ENCODE measurements around the gene SLC17A2. TPM values are rescaled to one million over a fixed set of nuclear protein-coding genes. Genes with fewer than 3 reads are reported as not detected.

SLC17A2 gene
- total and polyA plus RNA-seq, 2 of the 8 experiments (the other 6 are each of a cell fraction or from before 2014, with no cell fraction given), result not detected

- TF ChIP-seq CHD7 (IDR thresholded peaks at IDR 0.05; ENCODE audit: insufficient replicate concordance, low read length) (no peak), CBX5 (IDR thresholded peaks at IDR 0.05; ENCODE audit: low read depth, low read length) (no peak), ATF3 (IDR thresholded peaks at IDR 0.05; ENCODE audit: insufficient read depth, low read depth, low read length) (no peak), EGR1 (IDR thresholded peaks at IDR 0.05; ENCODE audit: borderline replicate concordance, low read depth, low read length) (no peak), CHD2 (IDR thresholded peaks at IDR 0.05; ENCODE audit: low read length) (no peak), SUZ12 (IDR thresholded peaks at IDR 0.05; ENCODE audit: low read length) (no peak), RXRA (IDR thresholded peaks at IDR 0.05; ENCODE audit: insufficient read depth, low read depth, low read length) (no peak)
These were observed 8.2 kb downstream of the SLC17A2 start (continued) for GRCh38 chr6:25922301-25922700.

Data from H1 (cell line).